Measurements from ENCODE around the gene ALDH3B2.
"Not testable (repeated sequence)": the region's sequence is repeated elsewhere in the genome, so short reads cannot be mapped to it uniquely, and the experiment has no call there.

ALDH3B2 gene

DNA sequence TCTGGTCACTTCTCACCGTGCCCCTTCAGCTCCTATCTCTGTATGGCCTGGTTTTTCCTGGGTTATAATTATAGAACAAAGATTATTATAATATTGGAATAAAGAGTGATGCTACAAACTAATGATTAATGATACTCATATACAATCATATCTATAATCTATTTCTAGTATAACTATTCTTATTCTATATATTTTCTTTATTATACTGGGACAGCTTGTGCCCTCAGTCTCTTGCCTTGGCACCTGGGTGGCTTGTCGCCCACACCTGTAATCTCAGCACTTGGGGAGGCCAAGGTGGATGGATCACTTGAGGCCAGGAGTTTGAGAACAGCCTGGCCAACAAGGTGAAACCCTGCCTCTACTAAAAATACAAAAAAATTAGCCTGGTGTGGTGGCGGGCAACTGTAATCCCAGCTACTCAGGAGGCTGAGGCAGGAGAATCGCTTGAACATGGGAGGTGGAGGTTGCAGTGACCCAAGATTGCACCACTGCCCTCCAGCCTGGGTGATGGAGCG is 14.7 kb downstream of the ALDH3B2 start:
- not testable (repeated sequence) for FAIRE-seq

DNA sequence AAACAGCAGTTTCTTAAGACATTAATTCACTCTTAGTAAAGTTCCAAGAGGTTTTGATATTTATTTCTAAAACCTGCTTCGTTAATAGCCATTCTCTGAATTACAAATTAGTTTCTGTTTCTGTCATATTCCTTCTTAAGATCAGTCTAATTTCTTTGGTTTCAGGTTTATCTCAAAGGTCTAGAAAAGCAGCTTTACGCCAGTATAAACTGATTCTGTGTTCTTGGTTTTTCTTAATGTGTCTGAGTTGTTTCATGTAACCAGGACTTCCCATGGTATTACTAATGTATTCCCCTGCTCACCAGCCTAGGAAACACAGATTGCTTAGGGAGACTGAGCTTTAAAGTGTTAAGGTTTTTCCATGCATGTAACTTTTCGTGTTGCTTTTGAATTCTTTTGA is 17.1 kb downstream of the ALDH3B2 start:
- no peak for FAIRE-seq

DNA sequence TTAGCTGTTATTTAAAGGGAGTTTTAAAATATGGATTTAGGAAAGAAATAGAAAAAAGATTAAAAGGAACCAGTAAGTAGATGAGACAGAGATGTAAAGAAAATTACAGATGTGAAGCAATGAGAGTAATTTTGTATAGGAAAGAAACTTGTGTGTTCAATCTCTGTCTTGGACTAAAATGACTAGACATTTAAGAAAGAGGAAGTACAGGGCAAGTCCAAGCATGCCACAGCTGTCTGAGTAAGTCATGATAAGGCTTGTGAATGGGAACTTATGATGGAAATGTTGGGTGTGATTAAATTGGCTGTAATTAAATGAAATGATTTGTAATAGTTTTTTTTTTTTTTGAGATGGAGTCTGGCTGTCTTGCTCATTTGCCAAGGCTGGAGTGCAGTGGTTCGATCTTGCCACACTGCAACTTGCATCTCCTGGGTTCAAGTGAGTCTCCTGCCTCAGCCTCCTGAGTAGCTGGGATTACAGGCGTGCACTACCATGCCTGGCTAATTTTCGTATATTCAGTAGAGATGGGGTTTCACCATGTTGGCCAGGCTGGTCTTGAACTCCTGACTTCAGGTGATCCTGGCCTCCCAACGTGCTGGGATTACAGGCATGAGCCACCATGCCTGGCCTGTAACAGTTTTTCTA is 18.0 kb downstream of the ALDH3B2 start:
- FAIRE-seq, result peak; percentile 27

DNA sequence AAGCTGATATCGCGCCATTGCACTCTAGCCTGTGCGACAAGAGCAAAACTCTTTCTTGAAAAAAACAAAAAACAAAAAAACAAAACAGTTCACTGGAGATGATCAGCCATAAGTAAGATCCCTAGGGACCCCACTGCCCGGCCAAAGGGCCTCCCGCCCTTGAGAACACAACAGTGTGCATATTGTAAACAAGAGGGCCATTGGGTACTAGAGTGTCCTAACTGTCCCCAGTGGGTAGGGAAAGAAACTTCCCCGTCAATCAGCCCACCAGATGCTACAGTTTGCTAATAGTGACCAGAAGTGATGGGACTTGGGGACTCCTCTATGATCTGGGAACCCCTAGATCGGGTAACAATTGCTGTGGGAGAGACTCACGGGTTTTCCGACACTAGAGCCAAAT is 20.2 kb downstream of the ALDH3B2 start:
- FAIRE-seq, result no peak

DNA sequence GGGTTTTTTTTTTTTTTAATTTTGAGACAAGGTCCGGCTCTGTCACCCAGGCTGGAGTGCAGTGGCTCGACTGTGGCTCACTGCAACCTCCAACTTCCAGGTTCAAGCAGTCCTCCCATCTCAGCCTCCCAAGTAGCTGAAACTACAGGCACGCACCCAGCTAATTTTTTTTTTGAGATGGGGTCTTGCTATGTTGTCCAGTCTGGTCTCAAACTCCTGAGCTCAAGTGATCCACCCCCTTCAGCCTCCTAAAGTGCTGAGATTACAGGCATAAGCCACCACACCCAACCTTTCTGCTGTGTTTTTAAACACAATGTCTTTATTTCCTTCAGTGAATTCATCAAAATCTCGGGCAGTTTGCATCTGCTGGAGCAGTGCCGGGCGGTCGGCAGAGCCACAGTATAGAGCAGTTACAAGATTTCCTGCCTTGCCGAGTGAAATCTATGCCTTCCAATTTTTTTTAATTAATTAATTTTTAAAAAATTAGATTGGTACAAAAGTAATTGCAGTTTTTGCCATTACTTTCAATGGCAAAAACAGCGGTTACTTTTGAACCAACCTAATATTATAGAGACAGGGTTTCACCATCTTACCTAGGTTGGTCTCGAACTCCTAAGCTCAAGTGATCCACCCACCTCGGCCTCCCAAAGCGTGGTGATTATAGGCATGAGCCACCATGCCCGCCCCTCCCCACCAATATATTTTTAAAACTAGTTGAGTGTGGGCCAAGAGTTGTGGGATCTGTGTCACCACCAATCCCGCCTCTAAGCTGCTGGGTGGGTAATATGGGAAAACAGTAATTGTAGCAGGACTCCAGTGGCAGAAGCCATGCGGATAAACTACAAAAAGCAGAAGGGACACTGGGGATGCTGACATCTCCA is 21.2 kb downstream of the ALDH3B2 start:
- FAIRE-seq, result no peak

DNA sequence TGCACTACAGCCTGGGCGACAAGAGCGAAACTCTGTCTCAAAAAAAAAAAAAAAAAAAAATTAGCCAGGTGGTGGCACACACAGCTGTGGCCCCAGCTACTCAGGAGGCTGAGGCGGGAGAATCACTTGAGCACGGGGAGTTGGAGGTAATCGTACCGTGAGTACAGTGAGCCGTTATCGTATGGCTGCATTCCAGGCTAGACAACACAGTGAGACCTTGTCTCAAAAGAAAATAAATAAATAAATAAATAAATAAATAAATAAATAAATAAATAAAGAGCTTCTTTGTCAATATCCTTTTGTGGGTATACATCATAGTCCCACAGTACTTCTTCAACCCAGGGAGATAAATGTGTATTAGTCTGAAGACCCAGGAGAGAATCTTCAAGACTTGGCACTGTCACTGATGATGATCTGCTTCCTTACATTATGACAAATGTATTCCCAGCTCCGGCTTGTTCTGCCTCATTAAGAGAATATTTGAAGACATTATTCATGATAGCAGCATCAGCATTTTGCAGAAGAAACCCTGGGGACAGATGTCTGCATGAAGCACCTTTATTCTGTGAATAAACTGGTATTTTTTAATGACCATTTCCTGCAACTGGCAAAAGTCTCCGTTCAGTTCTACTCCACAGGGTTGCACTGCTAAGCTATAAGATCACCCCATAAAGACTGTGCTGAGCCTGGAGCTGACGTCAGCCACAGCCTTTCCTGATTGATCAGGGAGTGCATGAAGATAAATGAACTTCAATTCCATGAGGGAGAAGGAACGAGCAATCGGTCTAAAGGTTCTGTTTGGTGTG is 22.2 kb downstream of the ALDH3B2 start:
- no peak for FAIRE-seq

DNA sequence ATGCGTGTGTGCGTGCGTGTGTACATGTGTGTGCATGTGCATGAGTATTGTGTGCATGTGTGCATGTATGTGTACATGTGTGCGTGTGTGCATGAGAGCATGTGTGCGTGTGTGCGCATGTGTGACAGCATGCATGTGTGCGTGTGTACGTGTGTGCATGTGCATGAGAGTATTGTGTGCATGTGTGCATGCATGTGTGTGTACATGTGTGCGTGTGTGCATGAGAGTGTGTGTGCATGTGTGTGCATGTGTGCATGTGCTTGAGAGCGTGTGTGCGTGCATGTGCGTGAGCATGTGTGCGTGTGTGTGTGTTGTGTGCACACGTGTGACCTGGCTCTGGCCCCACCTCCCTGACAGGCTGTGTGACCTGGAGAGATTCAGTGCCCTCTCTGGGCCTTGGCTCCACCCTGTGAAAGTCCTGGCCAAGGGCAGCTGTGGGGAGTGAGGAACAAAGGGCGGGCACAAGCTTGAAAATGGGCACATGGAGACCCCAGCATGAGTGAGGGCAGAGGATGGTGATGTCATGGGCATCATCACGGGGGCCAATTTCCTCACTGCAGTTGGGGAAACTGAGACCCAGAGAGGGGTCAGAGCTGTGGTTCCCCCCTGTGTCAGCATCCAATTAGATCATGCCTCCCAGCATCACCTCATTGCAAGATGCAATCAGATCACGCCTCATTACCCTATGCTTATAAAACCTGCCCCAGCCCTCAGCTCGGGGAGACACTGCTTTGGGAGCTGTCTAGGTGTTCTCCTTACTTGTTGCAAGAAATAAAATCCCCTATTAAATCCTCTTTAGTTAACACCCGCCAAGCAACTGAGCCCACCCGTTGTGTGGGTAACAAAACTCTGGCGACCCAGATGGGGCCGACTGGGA is 24.6 kb downstream of the ALDH3B2 start:
- no peak for FAIRE-seq

DNA sequence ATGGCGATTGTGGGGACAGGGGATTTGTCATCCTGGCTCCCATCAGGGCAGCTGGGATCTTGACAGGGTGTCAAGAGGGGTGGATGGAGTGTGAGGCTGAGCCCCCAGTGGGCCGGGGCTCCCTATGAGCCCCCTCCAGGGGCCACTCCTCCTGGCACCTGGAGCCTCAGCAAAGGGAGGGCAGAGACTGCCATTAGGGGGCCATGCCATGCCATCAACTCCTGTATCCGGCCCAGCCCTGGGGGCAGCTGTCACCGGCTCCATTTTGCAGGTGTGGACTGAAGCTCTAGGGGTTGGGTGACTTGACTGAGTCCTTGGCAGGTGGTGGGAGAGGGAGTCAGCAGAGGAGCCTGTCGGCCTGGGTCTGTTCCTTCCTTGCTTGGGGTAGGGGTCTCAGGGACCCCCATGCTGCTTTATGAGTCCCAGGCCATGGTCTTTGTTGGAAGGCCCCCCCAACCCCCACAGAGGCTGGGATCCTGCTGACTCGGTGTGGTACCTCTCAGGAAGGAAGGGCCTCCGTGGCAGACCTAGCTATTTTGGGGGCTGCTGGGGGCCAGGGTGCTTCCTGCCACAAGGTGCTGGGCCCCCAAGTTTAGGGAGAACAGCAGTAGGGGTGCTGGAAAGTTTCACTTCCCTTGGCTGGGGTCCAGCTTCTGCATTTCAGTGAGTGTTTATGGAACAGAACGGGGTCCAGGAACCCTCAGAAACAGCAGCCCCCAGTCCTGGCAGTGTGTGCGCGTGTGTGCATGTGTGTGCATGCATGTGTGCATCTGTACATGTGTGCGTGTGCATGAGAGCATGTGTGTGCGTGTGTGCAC is 25.4 kb downstream of the ALDH3B2 start:
- no peak for FAIRE-seq

DNA sequence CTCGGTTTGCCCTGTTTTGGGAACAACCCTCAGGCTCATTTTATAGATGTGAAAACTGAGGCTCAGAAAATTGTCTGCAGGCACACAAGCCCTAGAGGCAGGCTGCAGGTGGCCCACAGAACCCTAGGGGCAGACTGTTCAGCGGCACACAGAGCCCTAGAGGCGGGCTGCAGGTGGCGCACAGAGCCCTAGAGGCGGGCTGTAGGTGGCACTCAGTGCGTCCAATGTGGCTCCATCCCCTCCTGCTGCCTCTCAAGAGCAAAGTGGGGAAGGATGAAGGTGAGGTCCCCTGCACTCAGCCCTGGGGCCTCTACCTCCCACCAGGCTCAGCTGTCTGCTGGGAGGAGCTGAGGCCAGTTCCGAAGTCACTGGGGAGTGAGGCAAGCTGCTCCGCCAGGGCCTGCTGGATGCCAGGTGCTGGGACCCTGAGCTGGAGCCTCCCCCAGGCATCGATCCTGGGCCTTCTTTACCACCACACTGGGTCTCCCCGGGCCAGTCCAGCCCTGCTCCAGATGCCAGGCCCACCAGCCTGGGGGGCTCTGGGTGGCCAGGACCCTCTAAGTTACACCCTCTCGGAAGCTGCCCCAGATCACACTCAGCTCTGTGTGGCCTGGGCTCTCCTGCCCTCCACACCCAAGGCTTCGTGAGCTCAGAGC is 26.2 kb downstream of the ALDH3B2 start:
- no peak for FAIRE-seq

DNA sequence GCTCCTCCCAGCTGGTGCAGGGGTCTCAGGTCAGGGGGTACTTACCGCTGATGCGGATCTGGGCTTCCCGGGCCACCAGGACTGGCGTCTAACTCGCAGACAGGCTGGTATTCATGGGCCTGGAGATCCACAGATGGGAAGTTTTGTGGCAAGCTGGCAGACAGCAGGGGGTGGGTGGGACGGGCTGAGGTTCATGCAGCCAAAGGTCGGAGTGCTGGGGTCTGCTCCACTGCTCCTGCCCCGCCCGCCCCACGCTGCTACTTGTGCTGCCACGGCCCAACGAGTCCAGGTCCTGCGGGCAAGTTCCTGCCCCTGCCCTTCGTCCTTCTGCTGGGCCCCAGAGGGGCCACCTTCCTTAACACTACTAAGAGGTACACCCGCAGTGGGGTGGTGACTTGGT is 27.0 kb downstream of the ALDH3B2 start:
- FAIRE-seq, result no peak

DNA sequence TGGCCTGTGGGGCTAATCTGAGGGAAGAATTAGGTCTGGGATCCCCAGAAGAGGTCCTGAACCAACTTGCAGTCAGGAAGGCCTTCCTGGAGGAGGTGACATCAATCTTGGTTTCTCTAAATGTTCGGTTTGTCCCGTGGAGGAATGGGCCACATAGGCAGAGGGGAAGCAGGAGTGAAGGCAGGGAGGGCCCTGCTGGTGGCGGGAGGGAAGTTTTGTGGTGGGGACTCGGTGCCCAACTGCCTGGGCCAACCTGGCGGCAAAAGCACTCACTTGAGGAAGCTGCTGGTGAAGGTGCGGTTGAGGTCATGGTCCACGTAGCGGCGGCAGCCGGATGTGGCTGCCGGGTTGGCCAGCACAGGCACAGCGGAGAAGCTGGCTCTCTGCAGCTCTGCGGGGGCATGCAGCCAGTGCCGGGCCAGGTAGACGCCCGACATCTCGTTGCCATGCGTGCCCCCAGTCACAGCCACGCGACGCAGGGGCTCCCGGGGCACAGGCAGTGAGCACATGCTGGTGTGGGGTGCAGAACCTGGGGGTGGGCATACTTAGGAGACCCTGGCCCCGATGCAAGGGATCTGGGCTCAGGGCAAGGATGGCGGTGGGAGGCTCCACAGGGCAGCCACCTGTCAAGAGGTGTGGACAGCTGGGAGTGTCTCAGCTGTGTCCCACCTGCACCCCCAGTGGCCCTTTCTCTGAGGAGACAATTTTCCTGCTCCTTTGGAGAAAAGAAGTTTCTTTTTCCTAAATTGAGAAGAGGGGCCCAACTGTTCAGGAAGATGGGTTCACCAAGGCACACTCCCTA is 27.7 kb downstream of the ALDH3B2 start:
- FAIRE-seq, result no peak

DNA sequence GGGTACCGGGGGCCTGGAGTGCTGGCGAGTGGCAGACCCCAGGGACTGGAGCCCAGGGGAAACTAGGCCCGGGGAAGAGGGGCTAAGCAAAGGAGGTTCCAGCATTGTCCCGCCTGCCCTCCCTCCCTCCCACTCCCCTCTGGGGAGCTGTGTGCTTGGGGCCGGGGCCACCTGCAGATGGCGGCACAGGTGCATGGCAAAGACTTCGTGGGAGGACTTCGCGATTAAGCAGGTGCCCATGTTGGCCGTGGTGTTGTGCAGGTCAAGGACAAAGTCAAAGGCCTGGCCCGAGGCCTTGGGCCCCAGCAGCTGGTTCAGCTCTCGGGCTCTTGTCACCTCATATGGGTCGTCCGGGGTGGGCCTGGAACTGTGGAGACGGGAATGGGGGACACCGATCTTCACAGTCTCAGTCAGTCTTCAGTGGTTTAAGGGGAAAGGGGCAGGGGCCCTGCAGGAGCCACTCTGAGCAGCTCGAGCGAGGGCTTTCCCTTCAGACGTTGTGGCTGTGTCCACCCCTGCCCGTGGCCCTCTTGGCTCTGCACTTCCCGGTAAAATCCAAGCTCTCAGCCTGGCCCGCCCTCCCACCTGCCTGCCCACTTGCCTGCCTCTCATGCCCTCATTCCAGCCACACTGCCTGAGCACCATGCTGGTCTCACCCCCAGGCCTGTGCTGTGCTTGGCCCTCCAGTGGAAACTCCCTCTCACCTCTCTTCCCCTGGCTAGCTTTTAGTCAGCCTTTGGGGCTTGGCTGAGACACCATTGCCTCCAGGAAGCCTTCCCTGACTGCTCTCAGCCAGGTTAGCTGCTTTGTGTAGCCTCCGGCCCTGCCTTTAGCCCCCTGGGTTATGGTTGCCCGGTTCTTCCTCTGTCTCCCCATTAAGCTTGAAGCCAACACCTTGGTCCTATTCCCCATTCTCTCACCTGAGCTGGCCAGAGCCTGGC is 28.6 kb downstream of the ALDH3B2 start:
- FAIRE-seq, result no peak

DNA sequence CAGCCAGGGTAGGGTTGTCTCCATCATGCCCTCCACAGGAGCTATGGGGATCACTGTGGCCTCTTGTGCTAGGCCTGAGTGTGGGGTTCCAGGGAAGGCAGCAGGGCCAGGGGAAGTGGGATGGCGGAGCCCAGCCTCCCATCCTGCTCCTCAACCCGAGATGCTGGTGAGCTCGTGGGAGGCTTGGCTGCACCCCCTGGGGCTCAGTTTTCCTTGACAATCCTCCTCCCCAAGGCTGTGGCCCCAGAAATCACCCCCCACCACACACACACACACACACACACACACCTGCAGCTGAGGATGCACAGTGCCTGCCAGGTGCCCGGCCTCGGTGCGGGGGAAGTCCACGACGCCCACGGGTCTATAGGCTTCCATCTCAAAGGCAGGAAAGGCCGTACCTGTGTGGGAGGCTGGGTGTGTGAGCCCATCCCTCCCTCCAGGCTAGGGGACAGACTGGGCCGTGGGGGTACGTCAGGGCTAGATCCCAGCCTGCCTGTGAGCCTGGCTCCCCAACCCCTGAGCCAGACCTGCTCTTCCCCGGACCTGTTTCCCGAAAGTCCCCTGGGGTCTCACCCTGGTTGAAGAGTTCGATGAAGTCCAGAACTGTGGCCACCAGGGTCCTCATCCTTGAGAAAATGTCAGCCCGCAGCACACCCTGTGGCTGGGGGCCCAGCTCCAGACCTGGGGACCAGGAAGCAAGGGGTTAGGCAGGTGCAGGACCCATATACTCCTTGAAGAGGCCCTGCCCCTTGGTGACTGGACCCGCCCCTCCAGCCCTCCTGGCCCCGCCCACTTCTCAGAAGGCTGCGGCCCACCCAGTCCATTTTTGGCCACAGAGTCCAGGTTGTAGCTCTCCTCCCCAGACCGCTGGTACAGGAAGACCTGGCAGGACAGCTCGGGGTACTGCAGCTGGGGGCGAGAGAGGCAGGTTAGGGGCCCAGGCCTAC is 29.7 kb downstream of the ALDH3B2 start:
- FAIRE-seq, result no peak

DNA sequence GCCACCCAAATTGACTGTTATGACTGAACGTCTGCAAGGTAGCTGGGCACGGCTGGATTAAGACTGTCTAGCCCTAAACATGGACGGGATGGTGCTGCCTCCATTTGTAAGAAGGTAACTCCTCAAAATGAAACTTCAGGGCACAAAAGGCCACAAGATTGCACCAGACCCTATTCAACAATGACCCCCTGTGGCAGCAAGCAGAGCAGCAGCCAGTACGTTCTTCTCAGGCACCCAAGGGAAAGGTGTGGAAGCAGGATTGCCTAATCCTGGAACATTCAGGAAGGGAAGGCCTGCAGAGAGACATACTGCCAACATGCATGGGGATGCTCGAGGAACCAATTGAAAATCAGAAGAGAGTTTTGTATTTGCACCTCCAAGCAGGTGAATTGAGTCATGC is 30.4 kb downstream of the ALDH3B2 start:
- FAIRE-seq, result no peak

DNA sequence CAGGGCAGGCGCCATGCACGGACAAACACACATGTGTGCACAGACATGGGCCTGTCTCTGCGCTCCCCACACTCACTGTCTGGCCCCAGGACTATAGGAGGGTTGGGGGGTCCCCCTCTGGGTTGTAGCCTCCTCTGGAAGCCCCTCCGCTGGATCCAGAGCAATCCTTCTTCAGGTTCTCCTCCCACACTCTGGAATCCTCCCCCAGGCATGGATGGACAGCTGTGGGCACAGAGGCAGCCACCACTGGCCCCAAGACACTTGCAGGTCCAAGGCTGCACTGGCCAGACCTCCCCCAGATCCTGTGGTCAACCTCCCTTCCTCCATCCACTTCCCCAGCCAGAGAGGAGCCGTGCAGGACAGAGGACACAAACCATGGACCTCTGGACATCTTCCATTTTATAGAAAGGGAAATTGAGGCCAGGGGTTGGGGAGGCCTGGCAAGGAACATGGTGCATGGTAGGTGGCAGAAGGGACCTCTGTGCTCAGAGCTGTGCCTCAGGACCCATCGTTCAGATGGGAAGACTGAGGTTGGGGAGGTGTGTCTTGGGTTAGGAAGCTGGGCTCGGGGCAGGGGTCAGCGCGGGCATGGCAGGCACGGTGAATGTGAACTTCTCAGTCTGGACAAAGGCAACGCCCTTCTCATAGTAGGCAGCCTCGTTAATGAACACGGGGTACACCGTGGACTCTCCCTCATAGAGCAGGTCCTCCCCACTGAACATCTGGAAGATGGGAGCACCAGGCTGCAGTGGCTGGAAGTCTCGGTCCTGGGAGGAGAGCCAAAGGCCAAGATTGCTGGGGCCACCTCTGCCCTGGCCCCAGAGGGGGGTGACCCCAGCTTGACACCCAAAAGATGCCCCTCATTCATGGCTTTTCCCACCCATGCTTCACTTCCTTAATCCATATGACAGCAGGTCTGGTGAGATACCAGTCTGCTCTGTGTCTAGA is 32.0 kb downstream of the ALDH3B2 start:
- no peak for FAIRE-seq

All from islet of Langerhans (tissue), 1 donor.